Prostate gland (tissue), 2 donors: ENCODE data around the gene FOXJ1.

Experiments used
- POLR2A ChIP-seq: fragments of 450-650 bp; IDR thresholded peaks from one replicate; pipeline ENCODE4 v1.6.1; 2016; ENCODE audit warnings: antibody characterized with exemption, mild to moderate bottlenecking
- POLR2AphosphoS5 ChIP-seq: sonication (generic); formaldehyde crosslinking; IDR thresholded peaks from one replicate; pipeline ENCODE4 v1.6.1; 2017; ENCODE audit warnings: antibody characterized with exemption
- TF ChIP-seq, protein P1 (sequence below), 4 experiments: fragments of 200-600 bp in 2 of 4; fragments of 450-650 bp in 2 of 4; sonication (generic) in 2 of 4; IDR thresholded peaks; 1 replicate in 3 of 4; 2 replicates in 1 of 4; pipeline ENCODE4 v1.5.1; 2016 to 2019; ENCODE audit warnings: antibody characterized with exemption in 4 of 4, mild to moderate bottlenecking in 2 of 4, moderate library complexity in 2 of 4

GRCh38 chr17:76135810-76136188, 5.2 kb downstream of the FOXJ1 start:
- TF ChIP-seq, protein P1, sequence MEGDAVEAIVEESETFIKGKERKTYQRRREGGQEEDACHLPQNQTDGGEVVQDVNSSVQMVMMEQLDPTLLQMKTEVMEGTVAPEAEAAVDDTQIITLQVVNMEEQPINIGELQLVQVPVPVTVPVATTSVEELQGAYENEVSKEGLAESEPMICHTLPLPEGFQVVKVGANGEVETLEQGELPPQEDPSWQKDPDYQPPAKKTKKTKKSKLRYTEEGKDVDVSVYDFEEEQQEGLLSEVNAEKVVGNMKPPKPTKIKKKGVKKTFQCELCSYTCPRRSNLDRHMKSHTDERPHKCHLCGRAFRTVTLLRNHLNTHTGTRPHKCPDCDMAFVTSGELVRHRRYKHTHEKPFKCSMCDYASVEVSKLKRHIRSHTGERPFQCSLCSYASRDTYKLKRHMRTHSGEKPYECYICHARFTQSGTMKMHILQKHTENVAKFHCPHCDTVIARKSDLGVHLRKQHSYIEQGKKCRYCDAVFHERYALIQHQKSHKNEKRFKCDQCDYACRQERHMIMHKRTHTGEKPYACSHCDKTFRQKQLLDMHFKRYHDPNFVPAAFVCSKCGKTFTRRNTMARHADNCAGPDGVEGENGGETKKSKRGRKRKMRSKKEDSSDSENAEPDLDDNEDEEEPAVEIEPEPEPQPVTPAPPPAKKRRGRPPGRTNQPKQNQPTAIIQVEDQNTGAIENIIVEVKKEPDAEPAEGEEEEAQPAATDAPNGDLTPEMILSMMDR (IDR thresholded peaks at IDR 0.05), result no peak
- TF ChIP-seq POLR2A, result no peak
- TF ChIP-seq POLR2AphosphoS5, result no peak
